IMR-90 (cell line): Measurements from ENCODE around the gene GPC5. TPM values are rescaled to one million over a fixed set of nuclear protein-coding genes. Genes with fewer than 3 reads are reported as not detected.

Experiments
- ATAC-seq: fragments of 200-7000 bp; cut with Tn5 transposase; 2 replicates; pipeline ENCODE4 v1.9.1; 2020; ENCODE audit warnings: low read depth, mild to moderate bottlenecking, moderate library complexity
- BruUV-seq: library from RNA; stranded (reverse); fragments of 400-500 nt; replicated peaks from 2 replicates; lab custom pipeline; 2021; lab: Mats Ljungman, UMichigan
- CTCF ChIA-PET: fragments of 300-600 bp; formaldehyde crosslinking; extraction: SDS; loops from one replicate; lab custom pipeline; 2021; ENCODE audit warnings: antibody characterized with exemption; lab: Yijun Ruan, JAX
- POLR2A ChIA-PET: fragments of 300-600 bp; sonication (Branson Sonifier 250); formaldehyde crosslinking; loops from one replicate; lab custom pipeline; 2022; ENCODE audit warnings: antibody characterized with exemption; ENCODE audit not compliant: unreplicated experiment; lab: Charles Lee
- DNase-seq: peaks from one replicate; pipeline ENCODE4 v3.0.0; 2013
- H2AFZ ChIP-seq: replicated peaks from 2 replicates; pipeline ENCODE3; 2013; ENCODE audit warnings: low read length, mild to moderate bottlenecking; ENCODE audit not compliant: poor library complexity
- H2AK5ac ChIP-seq: 2 replicates; pipeline ENCODE4 v1.6.1; 2013; ENCODE audit warnings: low read depth, low read length, inconsistent platforms
- H2AK9ac ChIP-seq: replicated peaks from 2 replicates; pipeline ENCODE3; 2013; ENCODE audit warnings: mild to moderate bottlenecking, low read depth, low read length, moderate library complexity; ENCODE audit not compliant: poor library complexity
- H2BK120ac ChIP-seq: 2 replicates; pipeline ENCODE4 v1.6.1; 2013; ENCODE audit warnings: low read depth, low read length, inconsistent platforms
- H2BK15ac ChIP-seq: 3 replicates; pipeline ENCODE4 v1.6.1; 2013; ENCODE audit warnings: low read depth, low read length, inconsistent platforms
- H2BK20ac ChIP-seq: 2 replicates; pipeline ENCODE4 v1.6.1; 2013; ENCODE audit warnings: low read depth, mild to moderate bottlenecking, inconsistent platforms, low read length, moderate library complexity
- H2BK5ac ChIP-seq: 2 replicates; pipeline ENCODE4 v1.6.1; 2013; ENCODE audit warnings: mild to moderate bottlenecking, low read depth, low read length, inconsistent platforms; ENCODE audit not compliant: poor library complexity, severe bottlenecking
- H3K14ac ChIP-seq: replicated peaks from 2 replicates; pipeline ENCODE4 v1.6.1; 2013; ENCODE audit warnings: low read depth, low read length, inconsistent platforms
- H3K18ac ChIP-seq: 2 replicates; pipeline ENCODE4 v1.6.1; 2013; ENCODE audit warnings: low read depth, low read length, control low read depth
- H3K23ac ChIP-seq: 2 replicates; pipeline ENCODE4 v1.6.1; 2013; ENCODE audit warnings: low read depth, low read length, inconsistent platforms
- H3K27ac ChIP-seq: 2 replicates; pipeline ENCODE4 v1.5.1; 2013; ENCODE audit warnings: mild to moderate bottlenecking, control low read depth, low read length; ENCODE audit not compliant: insufficient read depth
- H3K27me3 ChIP-seq: 2 replicates; pipeline ENCODE4 v1.6.1; 2013; ENCODE audit warnings: low read length; ENCODE audit not compliant: control insufficient read depth, insufficient read depth
- H3K36me3 ChIP-seq: 2 replicates; pipeline ENCODE4 v1.6.1; 2013; ENCODE audit warnings: low read length, mixed read lengths; ENCODE audit not compliant: control insufficient read depth, insufficient read depth
- H3K4ac ChIP-seq: 2 replicates; pipeline ENCODE4 v1.6.1; 2013; ENCODE audit warnings: low read depth, low read length, inconsistent platforms
- H3K4me1 ChIP-seq: 2 replicates; pipeline ENCODE4 v1.6.1; 2013; ENCODE audit warnings: low read length, mixed read lengths; ENCODE audit not compliant: control insufficient read depth, insufficient read depth
- H3K4me2 ChIP-seq: 2 replicates; pipeline ENCODE4 v1.6.1; 2013; ENCODE audit warnings: low read depth, mild to moderate bottlenecking, control low read depth, low read length, moderate library complexity
- H3K4me3 ChIP-seq: 2 replicates; pipeline ENCODE4 v1.5.1; 2013; ENCODE audit warnings: low read depth, mild to moderate bottlenecking, control low read depth, low read length, moderate library complexity; ENCODE audit not compliant: insufficient read depth
- H3K56ac ChIP-seq: 2 replicates; pipeline ENCODE4 v1.6.1; 2013; ENCODE audit warnings: low read length, inconsistent platforms; ENCODE audit not compliant: insufficient read depth; ENCODE audit errors: extremely low read depth
- H3K79me1 ChIP-seq, 2 experiments: 2 replicates each; pipeline ENCODE4 v1.6.1; 2013; ENCODE audit warnings: low read length in 2 of 2, inconsistent platforms in 1 of 2, low read depth in 1 of 2
- H3K9ac ChIP-seq: 2 replicates; pipeline ENCODE4 v1.6.1; 2013; ENCODE audit warnings: low read depth, low read length, control low read depth
- H3K9me1 ChIP-seq: 2 replicates; pipeline ENCODE4 v1.6.1; 2013; ENCODE audit warnings: low read length, inconsistent platforms; ENCODE audit not compliant: insufficient read depth
- H3K9me3 ChIP-seq: 2 replicates; pipeline ENCODE4 v1.6.1; 2013; ENCODE audit warnings: low read length; ENCODE audit not compliant: control insufficient read depth, insufficient read depth
- H4K20me1 ChIP-seq: 2 replicates; pipeline ENCODE4 v1.6.1; 2013; ENCODE audit warnings: low read length, inconsistent platforms; ENCODE audit not compliant: insufficient read depth
- H4K5ac ChIP-seq: 2 replicates; pipeline ENCODE4 v1.6.1; 2013; ENCODE audit warnings: mild to moderate bottlenecking, low read depth, low read length, control low read depth
- H4K8ac ChIP-seq, 2 experiments: 2 replicates each; pipeline ENCODE4 v1.6.1; 2013; ENCODE audit warnings: low read depth in 2 of 2, low read length in 2 of 2, control low read depth in 1 of 2, inconsistent platforms in 1 of 2
- H4K91ac ChIP-seq: 2 replicates; pipeline ENCODE4 v1.6.1; 2013; ENCODE audit warnings: low read depth, low read length, inconsistent platforms; ENCODE audit not compliant: insufficient read depth
- NFE2L2 ChIP-seq: fragments of 150-350 bp; IDR thresholded peaks from 2 replicates; pipeline ENCODE4 v1.6.1; 2016; ENCODE audit warnings: low read depth, mild to moderate bottlenecking, low read length
- WGBS, 2 experiments: methylation state at CpG; one replicate each; pipeline versions ENCODE4 v1.1.5 to v1.1.7; 2013; ENCODE audit warnings: missing lambda C conversion rate in 2 of 2; ENCODE audit not compliant: insufficient read length in 1 of 2; ENCODE audit errors: extremely low coverage in 2 of 2; 5-methylcytosine and 5-hydroxymethylcytosine counted together
- dilution Hi-C: fragments of 300-500 bp; cut with HindIII; formaldehyde crosslinking; loops from one replicate; pipeline ENCODE4 v1.14.3; 2018; ENCODE audit warnings: low sequenced_read_pairs; ENCODE audit not compliant: unreplicated experiment
- in situ Hi-C: fragments of 300-500 bp; cut with MboI; formaldehyde crosslinking; loops from 3 replicates; pipeline ENCODE4 v1.14.3; 2019; ENCODE audit warnings: low sequenced_read_pairs, inconsistent platforms, mixed read lengths
- intact Hi-C: fragments of 100-400 bp; cut with micrococcal nuclease; formaldehyde crosslinking; loops from 2 replicates; pipeline ENCODE4 v1.10.0; 2022
- polyA plus RNA-seq, 3 experiments: library from polyadenylated mRNA; depleted of rRNA; stranded (reverse); fragments of >200 nt; gene quantifications; 2 replicates each; pipeline ENCODE4 v1.2.3, GENCODE V29; 2012; ENCODE audit warnings: low replicate concordance in 1 of 3
- total RNA-seq: library from RNA; depleted of rRNA; stranded (reverse); fragments of >200 nt; gene quantifications from 2 replicates; pipeline ENCODE4 v1.2.3, GENCODE V29; 2012
- TF ChIP-seq, protein P1 (sequence below): conservative IDR thresholded peaks from 2 replicates; pipeline ENCODE4 v1.5.1; 2012; ENCODE audit warnings: mild to moderate bottlenecking, low read depth, low read length, improper control_type of control experiment

Gene GPC5
- total and polyA plus RNA-seq, 2 of the 4 experiments (the other 2 are of a cell fraction), result 0.94 to 1.8 TPM

GRCh38 chr13:91721413-91721812 is 323.0 kb downstream of the GPC5 start:
- no peak overlapping the region for H2BK5ac ChIP-seq
- H4K20me1 ChIP-seq, result no peaks in the 10 kb centered on the region
- no peak overlapping the region for H3K56ac ChIP-seq
- no peak overlapping the region for H3K18ac ChIP-seq
- H3K27ac ChIP-seq, result no peak overlapping the region
- no peak overlapping the region for H4K91ac ChIP-seq
- no peak overlapping the region for H4K8ac ChIP-seq
- DNase-seq (no peak), ATAC-seq (no peak)
- H2BK120ac ChIP-seq, result no peak overlapping the region
- no peaks in the 10 kb centered on the region for H3K79me1 ChIP-seq
- H3K4ac ChIP-seq, result no peak overlapping the region
- H3K4me1 ChIP-seq, result no peaks in the 10 kb centered on the region
- no peak overlapping the region for H2AK5ac ChIP-seq
- no peak overlapping the region for H3K9ac ChIP-seq
- POLR2A ChIA-PET, result no interaction called here
- dilution Hi-C loops, result no loop called here
- in situ Hi-C loops, result loop anchor here (5.0 kb wide), 1 partner anchor 334 kb away; no protein-coding TSS in a partner anchor
- no TSS peak for BruUV-seq
- H3K36me3 ChIP-seq, result no peaks in the 10 kb centered on the region
- no peak overlapping the region for H4K5ac ChIP-seq
- no peak overlapping the region for H2AFZ ChIP-seq
- no peak overlapping the region for H2BK15ac ChIP-seq
- no peaks in the 10 kb centered on the region for H3K9me3 ChIP-seq
- TF ChIP-seq, protein P1, sequence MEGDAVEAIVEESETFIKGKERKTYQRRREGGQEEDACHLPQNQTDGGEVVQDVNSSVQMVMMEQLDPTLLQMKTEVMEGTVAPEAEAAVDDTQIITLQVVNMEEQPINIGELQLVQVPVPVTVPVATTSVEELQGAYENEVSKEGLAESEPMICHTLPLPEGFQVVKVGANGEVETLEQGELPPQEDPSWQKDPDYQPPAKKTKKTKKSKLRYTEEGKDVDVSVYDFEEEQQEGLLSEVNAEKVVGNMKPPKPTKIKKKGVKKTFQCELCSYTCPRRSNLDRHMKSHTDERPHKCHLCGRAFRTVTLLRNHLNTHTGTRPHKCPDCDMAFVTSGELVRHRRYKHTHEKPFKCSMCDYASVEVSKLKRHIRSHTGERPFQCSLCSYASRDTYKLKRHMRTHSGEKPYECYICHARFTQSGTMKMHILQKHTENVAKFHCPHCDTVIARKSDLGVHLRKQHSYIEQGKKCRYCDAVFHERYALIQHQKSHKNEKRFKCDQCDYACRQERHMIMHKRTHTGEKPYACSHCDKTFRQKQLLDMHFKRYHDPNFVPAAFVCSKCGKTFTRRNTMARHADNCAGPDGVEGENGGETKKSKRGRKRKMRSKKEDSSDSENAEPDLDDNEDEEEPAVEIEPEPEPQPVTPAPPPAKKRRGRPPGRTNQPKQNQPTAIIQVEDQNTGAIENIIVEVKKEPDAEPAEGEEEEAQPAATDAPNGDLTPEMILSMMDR, result no peak
- no peak for TF ChIP-seq NFE2L2
- H3K14ac ChIP-seq, result no peak overlapping the region
- CTCF ChIA-PET, result interaction anchor here (0.7 kb wide), 1 partner anchor 340 kb away, joined by 3 read pairs; no protein-coding TSS in a partner anchor
- H2AK9ac ChIP-seq, result no peak overlapping the region
- H3K27me3 ChIP-seq, result no peaks in the 10 kb centered on the region
- H3K4me3 ChIP-seq, result no peak overlapping the region
- H3K23ac ChIP-seq, result no peak overlapping the region
- no peak overlapping the region for H2BK20ac ChIP-seq
- no peak overlapping the region for H3K4me2 ChIP-seq
- WGBS, 2 experiments, result 0% methylated on average over 1 of the region's 3 CpGs; no CpG with 5 or more reads in 1 of the 2 experiments
- intact Hi-C loops, result no loop called here
- H3K9me1 ChIP-seq, result no peaks in the 10 kb centered on the region
